ENCODE data around the gene RIPPLY1. TPM values are rescaled to one million over a fixed set of nuclear protein-coding genes. Genes with fewer than 3 reads are reported as not detected.

RIPPLY1 gene
- total and polyA plus RNA-seq, 4 donors = 1.2 to 3.0 (median 3.0) TPM; not detected in 1

DNA sequence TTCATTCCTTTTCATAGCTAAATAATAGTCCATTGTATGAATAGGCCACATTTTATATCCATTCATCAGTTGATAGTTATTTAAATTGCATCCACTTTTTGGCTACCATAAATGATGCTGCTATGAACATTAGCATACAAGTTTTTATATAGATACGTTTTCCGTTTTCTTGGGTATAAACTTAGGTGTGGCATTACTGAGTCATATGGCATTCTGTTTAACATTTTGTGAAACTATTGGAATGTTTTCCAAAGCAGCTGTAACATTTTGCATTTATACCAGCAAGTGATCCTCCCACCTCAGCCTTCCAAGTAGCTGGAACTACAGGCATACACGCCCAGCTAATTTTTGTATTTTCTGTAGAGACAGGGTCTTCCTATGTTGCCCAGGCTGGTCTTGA lies 43.3 kb upstream of the RIPPLY1 start (continued):
- TF ChIP-seq, protein P1, sequence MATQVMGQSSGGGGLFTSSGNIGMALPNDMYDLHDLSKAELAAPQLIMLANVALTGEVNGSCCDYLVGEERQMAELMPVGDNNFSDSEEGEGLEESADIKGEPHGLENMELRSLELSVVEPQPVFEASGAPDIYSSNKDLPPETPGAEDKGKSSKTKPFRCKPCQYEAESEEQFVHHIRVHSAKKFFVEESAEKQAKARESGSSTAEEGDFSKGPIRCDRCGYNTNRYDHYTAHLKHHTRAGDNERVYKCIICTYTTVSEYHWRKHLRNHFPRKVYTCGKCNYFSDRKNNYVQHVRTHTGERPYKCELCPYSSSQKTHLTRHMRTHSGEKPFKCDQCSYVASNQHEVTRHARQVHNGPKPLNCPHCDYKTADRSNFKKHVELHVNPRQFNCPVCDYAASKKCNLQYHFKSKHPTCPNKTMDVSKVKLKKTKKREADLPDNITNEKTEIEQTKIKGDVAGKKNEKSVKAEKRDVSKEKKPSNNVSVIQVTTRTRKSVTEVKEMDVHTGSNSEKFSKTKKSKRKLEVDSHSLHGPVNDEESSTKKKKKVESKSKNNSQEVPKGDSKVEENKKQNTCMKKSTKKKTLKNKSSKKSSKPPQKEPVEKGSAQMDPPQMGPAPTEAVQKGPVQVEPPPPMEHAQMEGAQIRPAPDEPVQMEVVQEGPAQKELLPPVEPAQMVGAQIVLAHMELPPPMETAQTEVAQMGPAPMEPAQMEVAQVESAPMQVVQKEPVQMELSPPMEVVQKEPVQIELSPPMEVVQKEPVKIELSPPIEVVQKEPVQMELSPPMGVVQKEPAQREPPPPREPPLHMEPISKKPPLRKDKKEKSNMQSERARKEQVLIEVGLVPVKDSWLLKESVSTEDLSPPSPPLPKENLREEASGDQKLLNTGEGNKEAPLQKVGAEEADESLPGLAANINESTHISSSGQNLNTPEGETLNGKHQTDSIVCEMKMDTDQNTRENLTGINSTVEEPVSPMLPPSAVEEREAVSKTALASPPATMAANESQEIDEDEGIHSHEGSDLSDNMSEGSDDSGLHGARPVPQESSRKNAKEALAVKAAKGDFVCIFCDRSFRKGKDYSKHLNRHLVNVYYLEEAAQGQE (IDR thresholded peaks at IDR 0.05) = no peak
- TF ChIP-seq HNF4A (conservative IDR thresholded peaks at IDR 0.05) (no peak), YY1 (IDR thresholded peaks at IDR 0.05) (no peak), RXRA (IDR thresholded peaks at IDR 0.05) (no peak), GABPA (IDR thresholded peaks at IDR 0.05 in 1 of 2, conservative IDR thresholded peaks at IDR 0.05 in 1 of 2) (no peak), TAF1 (conservative IDR thresholded peaks at IDR 0.05) (no peak), RAD21 (IDR thresholded peaks at IDR 0.05) (no peak), JUND (IDR thresholded peaks at IDR 0.05) (no peak)
- TF ChIP-seq, protein P2, sequence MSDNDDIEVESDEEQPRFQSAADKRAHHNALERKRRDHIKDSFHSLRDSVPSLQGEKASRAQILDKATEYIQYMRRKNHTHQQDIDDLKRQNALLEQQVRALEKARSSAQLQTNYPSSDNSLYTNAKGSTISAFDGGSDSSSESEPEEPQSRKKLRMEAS (IDR thresholded peaks at IDR 0.05) = no peak

DNA sequence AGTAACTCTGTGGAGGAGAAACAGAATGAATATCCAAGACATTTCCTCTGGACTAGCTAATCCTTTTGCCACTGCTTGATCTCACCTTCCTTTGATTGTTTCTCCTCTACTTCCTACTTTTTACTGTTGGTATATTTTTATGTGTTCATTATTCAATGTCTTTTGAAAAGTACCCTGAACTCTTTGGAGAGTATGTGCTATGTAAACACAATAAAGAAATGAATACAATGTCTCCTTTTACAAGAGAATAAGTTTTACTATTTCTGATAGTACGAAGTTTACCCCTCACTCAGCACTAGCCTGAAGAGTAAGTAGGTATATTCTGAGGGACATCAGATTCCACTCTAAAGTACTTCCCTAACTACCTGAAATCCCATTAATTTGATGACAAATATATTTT lies 36.9 kb upstream of the RIPPLY1 start:
- H3K36me3 ChIP-seq (ENCODE audit: control insufficient read depth in 4 of 4, insufficient read depth in 3 of 4, low read depth in 1 of 4, low read length in 3 of 4) = peaks cover 2 to 11% (median 6%) of the 10 kb centered on the region in 4 donors
- DNase-seq (ENCODE audit: low spot score) = no peak
- 89% methylated on average over 1 of the region's 1 CpG for WGBS
- H3K4me3 ChIP-seq (ENCODE audit: low read depth in 1 of 3, low read length in 3 of 3) = no peak overlapping the region
- no peak for TF ChIP-seq EGR1 (IDR thresholded peaks at IDR 0.05; ENCODE audit: low read depth in 2 of 2)
- TF ChIP-seq TAF1 (conservative IDR thresholded peaks at IDR 0.05) = no peak
- TF ChIP-seq RAD21 (IDR thresholded peaks at IDR 0.05) = no peak
- no peak for TF ChIP-seq YY1 (IDR thresholded peaks at IDR 0.05)
- TF ChIP-seq FOXA2 (IDR thresholded peaks at IDR 0.05) = no peak
- TF ChIP-seq, protein P1 (IDR thresholded peaks at IDR 0.05) = no peak
- TF ChIP-seq FOXA1 (IDR thresholded peaks at IDR 0.05) = no peak
- no peak for TF ChIP-seq GABPA (IDR thresholded peaks at IDR 0.05 in 1 of 2, conservative IDR thresholded peaks at IDR 0.05 in 1 of 2)
- no peak for TF ChIP-seq HNF4A (conservative IDR thresholded peaks at IDR 0.05)
- TF ChIP-seq JUND (IDR thresholded peaks at IDR 0.05) = no peak
- no peak for TF ChIP-seq NR2F2 (IDR thresholded peaks at IDR 0.05)
- TF ChIP-seq, protein P3, sequence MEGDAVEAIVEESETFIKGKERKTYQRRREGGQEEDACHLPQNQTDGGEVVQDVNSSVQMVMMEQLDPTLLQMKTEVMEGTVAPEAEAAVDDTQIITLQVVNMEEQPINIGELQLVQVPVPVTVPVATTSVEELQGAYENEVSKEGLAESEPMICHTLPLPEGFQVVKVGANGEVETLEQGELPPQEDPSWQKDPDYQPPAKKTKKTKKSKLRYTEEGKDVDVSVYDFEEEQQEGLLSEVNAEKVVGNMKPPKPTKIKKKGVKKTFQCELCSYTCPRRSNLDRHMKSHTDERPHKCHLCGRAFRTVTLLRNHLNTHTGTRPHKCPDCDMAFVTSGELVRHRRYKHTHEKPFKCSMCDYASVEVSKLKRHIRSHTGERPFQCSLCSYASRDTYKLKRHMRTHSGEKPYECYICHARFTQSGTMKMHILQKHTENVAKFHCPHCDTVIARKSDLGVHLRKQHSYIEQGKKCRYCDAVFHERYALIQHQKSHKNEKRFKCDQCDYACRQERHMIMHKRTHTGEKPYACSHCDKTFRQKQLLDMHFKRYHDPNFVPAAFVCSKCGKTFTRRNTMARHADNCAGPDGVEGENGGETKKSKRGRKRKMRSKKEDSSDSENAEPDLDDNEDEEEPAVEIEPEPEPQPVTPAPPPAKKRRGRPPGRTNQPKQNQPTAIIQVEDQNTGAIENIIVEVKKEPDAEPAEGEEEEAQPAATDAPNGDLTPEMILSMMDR (IDR thresholded peaks at IDR 0.05; ENCODE audit: low read depth, low read length, missing input control) = no peak
- TF ChIP-seq, protein P4, sequence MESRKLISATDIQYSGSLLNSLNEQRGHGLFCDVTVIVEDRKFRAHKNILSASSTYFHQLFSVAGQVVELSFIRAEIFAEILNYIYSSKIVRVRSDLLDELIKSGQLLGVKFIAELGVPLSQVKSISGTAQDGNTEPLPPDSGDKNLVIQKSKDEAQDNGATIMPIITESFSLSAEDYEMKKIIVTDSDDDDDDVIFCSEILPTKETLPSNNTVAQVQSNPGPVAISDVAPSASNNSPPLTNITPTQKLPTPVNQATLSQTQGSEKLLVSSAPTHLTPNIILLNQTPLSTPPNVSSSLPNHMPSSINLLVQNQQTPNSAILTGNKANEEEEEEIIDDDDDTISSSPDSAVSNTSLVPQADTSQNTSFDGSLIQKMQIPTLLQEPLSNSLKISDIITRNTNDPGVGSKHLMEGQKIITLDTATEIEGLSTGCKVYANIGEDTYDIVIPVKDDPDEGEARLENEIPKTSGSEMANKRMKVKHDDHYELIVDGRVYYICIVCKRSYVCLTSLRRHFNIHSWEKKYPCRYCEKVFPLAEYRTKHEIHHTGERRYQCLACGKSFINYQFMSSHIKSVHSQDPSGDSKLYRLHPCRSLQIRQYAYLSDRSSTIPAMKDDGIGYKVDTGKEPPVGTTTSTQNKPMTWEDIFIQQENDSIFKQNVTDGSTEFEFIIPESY (IDR thresholded peaks at IDR 0.05) = no peak
- no peak for TF ChIP-seq RXRA (IDR thresholded peaks at IDR 0.05)
- TF ChIP-seq HNF4G (IDR thresholded peaks at IDR 0.05) = no peak
- no peak for TF ChIP-seq SP1 (IDR thresholded peaks at IDR 0.05)
- TF ChIP-seq, protein P5, sequence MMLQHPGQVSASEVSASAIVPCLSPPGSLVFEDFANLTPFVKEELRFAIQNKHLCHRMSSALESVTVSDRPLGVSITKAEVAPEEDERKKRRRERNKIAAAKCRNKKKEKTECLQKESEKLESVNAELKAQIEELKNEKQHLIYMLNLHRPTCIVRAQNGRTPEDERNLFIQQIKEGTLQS (IDR thresholded peaks at IDR 0.05) = no peak
- no peak overlapping the region for H3K9ac ChIP-seq (ENCODE audit: low read depth in 1 of 2, low read length in 2 of 2)
- H3K27me3 ChIP-seq (ENCODE audit: control insufficient read depth in 4 of 4, insufficient read depth in 4 of 4, low read length in 3 of 4) = no peaks in the 10 kb centered on the region
- no peak overlapping the region for H3K27ac ChIP-seq (ENCODE audit: low read depth in 1 of 2, low read length in 2 of 2)
- no peaks in the 10 kb centered on the region for H3K9me3 ChIP-seq (ENCODE audit: control insufficient read depth in 4 of 4, low read length in 3 of 4)
- H3K4me1 ChIP-seq (ENCODE audit: control insufficient read depth in 4 of 4, insufficient read depth in 4 of 4, low read length in 3 of 4) = no peaks in the 10 kb centered on the region

Measured in liver (tissue), 9 donors.